Measurements from ENCODE around the gene EN1.

The EN1 gene

DNA sequence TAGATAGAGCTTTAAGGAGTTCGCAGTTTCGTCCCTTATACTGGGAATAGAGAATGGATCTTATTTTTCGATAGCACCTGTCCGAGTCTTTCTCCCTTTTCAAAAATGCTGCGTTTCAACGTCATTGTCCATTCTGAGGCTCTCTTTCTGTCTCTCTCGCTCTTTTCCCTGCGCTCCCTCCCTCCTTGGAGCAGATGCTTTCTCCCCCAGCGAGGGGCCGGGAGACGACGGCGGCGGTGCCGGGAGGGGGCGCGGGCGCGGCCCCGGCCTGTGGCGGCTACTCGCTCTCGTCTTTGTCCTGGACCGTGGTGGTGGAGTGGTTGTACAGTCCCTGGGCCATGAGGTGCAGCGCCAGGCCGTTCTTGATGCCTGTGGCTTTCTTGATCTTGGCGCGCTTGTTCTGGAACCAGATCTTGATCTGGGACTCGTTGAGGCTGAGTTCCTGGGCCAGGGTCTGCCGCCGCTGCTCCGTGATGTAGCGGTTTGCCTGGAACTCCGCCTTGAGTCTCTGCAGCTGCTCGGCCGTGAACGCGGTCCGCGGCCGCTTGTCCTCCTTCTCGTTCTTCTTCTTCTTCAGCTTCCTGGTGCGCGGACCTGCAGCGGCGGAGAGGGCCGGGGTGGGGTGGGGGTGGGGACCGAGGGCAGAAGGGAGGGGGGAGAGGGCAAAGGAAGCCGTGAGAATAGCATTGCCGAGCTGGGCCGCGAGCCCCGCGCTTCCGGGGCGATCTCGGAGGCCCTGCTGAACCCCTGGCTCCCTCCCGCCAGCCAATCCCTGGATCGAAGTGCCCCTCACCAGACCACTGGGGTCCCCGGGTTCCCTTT, 4.6 kb downstream of the EN1 start:
- DNase-seq (ENCODE audit: low spot score), result no peak

DNA sequence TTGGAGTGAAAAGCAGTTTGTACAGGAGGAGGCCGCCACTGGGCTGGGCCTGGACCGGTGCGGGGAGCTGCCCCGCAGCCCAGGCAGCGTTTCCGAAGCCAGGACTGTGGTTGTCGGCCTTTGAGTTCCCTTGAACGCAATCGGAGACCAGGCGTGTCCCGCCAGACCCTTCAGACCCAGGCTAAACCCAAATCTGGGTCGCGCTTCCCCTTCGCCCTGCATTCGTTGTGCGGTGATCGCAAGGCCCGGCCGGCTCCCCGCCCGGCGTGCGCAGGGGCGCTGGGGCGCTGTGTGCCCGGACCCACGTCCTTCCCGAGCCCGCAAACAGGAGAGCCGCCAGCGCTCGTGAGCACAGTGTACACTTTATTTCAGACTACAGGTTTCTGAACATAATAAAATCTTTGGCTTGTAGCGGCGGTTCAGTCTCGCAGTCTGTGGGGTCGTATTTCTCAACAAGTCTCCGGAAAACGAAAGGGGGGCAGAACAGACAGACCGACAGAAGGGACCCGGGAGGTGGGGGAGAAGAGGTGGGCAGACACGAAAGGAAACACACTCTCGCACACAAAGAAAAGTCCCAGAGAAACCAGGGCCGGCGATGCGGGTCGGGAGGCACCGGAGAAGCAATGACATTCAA, 5.5 kb downstream of the EN1 start:
- DNase-seq (ENCODE audit: low spot score), result no peak

DNA sequence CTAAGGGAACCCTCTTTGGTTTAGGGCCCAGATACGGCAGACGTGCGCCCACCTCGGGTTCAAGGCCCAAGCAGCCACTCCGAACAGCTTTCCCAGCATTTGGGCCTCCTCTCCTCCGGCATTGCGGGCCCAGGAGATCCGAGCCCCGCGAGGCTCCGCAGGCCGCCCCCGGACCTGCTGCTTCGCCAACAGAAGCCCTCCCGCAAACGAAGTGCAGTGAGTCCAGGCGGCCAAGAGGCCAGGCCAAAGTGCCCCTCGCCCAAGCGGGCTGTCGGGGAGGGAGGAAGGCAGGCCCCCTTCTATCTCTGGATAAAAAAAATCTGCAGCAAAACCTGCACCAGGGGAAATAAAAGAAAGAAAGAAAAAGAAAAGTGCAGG, 6.0 kb downstream of the EN1 start:
- no peak for DNase-seq (ENCODE audit: low spot score)

DNA sequence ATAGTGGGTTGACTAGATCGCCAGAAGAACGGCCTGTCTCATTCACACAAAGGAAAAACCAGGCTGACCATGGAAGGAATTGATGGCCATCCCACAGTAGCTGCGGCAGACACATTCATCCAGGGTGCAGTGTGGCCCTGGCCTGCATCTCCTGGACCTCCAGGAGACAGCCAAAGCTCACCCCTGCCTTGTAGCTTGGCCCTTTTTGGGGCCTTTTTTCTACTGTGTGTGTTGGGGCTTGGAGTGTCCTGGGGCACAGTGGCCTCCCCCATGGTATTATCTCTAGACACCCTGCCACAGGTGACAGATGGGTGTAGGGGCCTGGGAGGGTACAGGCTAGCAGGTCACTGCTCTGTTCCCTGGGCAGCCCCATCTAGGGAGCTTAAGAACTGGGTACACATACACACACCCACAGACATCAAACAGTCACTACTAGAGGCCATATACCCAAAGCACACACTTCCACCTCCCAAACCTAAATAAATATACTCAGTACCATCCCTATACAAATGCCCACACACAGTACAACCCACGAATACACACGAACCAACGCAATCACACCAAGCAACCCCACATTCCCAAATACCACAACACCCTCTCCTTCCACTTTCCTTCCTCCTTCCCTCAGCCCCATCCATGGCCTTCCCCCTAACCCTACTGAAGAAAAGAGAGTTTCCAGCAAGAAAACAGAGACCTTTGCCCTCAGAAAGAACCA, 8.6 kb downstream of the EN1 start:
- DNase-seq (ENCODE audit: low spot score), result no peak

DNA sequence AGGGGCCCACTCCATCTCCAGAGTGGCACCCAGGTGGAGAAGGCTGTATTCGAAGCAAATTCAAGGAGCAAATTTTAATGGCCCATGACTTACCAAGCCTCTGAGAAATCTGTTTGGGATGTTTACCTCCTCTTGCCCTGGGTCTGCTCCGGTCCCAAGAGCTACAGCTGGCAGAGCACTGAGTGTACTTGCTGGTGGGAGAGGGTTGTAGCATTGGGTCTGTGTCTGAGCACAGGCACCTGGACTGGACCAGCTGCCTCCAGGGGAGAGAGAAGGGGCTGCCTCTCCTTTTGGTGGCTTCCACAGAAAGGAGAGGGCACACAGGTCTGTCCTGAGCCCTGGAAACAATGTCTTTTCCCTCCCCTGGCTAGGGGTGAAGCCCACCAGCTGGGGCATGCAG, 9.8 kb downstream of the EN1 start:
- DNase-seq (ENCODE audit: low spot score), result no peak

DNA sequence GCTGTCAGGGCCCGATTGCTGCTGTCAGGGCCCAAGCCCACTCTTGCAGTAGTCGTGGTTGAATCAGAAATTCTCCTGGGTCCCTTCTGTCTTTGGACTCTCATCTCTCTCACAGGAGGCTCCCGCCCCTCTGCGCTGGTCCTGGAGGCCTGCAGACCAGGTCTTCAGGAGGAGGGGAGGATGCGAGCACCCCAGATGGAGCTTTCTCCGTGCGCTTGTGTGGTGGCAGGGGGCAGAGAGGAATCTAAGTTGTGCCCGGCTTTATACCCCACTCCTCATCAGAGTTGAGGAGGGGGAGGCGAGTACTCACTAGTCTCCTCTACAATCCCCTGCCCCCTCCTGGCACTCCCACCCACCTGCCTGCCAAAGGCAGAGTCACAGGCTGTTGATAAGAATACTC, 10.4 kb downstream of the EN1 start:
- no peak for DNase-seq (ENCODE audit: low spot score)

DNA sequence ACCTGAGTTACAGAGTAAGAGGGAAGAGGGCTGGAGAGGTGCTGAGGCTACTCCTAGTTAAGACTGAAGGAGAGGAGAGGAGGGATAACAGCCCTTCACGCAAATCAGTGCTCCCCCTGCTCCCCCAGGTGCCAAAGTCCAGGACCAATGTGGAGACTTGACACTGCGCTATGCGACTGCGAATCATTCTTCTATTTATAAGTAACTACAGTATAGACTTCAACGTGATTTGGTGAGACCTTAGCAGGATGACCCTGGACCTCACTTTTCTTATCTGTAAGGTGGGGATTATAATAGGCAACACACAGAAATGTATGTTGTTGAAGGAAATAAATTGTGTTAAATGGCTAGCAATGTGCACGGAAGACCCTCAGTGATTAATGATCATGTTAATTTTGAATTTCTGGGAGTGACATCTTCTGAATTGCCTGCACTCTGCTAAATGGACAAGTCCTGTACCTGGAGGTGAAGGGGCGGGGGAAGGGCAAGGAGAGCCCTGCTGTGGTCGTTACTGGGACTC, 11.0 kb downstream of the EN1 start:
- no peak for DNase-seq (ENCODE audit: low spot score)

DNA sequence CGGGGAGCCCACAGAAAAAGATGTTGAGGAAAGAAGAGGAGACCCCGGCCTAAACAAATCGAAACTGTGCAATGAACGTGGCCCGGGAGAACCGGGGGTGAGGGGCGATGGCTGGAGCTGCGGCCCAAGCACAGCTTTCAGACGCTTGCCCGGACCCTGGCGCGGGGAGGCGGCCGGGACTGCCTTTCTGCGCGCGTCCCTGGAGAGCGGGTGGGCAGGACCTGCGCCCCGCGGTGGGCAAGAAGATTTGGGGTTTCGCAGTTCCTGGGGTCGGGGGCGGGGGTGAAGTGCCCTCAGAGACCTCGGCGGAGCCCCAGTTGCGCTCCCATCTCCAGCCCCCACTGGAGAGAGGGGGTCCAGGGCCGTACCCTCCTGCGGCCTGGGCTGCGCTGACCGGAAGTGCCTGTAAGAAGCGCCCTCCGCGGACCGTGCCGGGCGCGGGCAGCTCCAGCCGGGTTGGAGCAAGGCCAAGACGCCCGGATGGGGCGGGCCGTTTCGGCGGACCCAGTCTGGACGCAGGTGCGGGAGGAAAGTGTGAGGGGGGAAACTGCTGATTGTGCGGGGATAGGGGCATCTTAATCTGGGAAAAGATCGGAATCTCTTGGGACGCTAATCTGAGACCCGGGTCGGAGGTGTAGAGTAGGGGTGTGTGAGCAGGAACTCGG, 11.6 kb downstream of the EN1 start:
- no peak for DNase-seq (ENCODE audit: low spot score)

DNA sequence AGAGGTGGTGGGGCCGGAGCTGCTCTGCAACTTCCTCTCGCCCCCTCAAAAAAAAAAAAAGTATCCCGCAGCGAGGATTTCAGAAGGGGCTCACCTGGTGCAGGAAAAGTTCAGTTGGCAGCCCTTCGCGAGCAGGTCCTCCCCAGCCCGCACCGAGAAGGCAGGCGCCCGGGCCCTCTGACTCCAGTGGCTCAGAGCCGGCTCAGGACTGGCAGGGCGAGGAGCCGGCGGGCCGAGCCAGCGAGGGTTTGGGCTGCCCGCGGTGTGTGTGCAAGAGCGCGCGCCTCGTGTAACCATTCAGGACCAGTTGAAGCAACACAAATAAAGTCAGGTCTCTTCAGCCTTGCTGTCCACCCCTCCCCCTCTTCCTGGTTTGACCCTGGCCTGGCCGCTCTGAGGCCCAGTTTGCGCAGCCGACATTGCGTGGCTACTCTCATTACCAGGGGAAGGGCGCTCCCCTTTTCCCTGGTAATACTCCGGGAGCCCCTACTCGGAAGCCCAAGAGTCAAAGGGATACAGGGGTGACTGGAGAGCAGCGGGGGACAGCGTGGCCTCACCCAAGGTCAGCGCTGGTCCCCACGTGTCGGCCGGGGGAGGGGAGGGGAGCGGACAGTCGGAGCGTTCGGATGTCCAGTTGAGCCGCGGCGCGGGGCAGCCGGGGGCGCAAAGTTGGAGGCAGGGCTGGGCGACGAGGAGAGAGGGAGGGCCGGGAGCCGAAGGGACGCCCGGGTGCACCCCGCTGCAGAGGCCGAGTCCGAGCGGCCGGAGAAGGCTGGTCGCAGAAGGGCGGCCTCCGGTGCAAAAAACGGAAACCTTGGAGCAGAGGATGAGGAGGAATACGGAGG, 12.3 kb downstream of the EN1 start:
- no peak for DNase-seq (ENCODE audit: low spot score)

DNA sequence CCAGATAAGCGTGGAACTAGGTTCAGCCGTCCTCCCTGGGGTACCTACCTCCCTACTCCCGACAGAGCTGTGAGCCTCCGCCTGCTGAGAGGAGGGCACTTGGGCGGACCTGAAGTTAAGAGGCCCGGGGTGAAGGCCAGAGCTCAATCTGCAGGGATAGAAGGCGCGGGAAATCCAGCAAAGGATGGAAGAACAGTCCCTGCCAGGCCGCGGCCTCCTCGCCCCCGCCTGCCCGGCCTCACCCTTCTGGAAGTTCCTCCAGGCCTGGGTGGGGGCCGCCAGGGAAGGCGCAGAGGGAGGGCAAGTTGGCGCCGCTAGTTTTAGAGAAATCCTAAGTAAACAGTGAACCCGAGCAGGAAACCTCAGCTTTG, 13.0 kb downstream of the EN1 start:
- no peak for DNase-seq (ENCODE audit: low spot score)

DNA sequence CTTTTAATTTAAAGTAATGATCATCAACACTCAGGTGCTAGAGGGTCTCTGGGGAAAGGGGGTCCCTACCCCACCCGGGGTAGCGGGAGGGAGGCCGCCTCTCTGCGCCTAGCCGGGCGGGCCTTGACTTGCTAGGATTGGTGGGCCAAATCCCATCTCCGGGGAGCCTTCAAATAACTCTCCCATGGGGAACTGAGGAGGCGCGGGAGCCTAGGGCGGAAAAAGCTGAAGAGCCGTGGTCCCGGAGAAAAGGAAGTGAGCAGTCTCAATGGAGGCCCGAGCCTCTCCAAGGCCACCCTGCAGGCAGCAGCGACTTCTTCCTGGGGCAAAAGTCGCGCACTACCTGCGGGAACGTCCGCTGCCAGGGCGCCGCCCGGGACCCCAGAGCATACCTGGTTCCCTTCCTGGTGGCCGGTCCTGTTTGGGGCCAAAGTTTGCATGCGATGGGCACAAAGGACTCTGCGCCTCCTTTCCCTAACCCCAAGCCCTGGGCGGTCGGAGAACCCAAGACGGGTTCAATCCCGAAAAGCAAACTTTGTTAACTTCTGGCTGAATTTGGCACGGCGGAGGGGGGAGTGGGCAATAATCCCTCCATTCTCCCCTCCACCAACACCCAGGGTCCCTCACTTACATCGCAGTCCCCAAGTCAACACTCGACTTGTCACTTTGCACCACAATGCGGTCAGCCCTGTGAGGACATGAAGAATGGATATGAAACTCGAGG, 13.6 kb downstream of the EN1 start:
- DNase-seq (ENCODE audit: low spot score), result no peak

DNA sequence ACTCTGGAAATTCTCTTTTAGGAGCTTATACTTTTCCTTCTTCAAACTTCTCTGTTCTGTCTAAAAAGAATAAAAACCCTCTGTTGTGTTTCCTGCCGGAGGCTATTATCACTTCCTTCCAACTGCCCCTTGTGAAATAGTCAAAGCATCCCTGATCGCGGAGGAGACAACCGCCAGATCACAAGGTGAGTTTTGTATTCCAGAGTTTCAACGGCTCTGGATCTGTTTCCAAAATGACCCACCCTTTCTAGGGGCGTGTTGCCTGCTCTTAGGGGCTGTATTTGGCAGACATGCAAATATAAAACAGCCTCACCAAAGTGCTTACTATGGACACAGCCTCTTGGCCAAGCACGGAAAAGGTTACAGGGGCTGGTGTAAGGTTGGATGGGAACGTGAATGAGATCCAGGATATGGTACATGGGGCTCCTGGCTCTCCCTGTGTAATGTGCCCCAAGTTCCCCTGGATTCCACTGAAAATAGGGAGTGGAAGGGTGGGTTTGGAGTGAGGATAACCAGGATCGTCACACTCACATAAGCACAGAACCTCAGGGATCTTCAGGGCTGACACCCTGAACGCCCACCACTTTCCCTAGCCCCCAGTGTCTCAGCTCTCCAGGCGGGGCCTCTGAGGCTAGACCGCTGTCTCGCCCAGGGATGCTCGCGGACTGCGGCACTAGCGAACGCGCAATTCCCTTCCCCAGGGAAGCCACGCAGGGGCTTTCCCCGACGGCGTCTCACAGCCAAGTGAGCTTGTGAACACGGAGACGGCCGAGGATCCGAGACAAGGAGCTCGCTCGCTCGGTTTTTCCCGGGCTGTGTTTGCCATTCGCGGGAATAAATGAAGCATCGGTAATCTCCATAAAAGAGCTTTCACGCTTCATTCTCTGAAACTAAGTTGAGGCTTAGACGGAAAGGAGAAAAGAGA, 14.4 kb downstream of the EN1 start:
- DNase-seq (ENCODE audit: low spot score), result no peak

DNA sequence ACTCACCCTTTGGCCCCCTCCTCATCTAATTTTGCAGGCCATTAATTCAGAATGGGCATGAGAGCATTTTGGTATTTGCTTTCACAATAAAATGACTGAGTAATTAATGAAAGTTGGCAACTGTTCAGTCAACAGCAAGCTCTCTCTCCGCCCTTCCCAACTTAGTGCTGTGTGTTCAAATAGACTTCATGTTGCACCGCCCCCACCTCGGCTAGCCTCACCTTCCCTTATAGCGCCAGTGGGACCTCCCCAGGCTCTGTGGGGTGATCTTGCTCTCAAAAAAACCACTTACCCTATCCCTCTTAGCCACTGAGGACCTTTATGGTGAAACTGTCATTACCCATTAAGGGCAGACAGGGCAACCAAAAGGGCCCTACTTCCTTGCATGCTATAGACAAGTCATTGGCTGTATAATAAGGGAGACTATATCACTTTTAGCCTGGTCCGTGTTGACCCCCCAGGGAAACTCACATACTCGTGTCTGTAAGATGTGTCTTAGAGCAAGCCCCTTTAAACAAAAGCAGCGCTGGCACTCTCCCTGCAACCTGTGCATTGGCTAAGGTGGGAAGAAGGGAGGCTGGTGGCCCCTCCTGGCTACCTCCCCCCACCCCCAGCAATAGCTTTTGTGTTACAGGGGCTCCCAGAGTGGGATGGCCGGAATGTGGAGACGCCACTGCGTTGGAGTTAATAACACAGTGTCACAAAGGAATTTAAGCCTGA, 15.2 kb downstream of the EN1 start:
- DNase-seq (ENCODE audit: low spot score), result no peak

DNA sequence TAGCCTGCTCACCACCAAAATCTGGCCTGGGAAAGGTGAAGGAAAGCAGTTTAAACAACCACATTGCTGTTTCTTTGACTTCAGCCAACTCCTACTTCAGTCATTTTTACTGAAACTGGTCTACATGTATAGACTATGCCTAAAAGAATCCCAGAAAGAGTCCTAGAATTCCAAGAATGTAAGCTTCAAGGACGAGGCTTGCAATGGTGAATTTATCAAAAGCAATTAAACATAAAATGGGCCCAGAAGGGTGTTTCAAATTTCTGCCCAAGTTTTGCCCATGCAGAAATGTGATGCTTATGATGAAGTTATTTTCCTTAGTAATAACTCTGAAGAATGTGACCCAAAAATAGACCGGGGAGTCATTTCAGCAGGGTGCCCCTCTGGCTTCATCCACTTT, 16.6 kb downstream of the EN1 start:
- DNase-seq (ENCODE audit: low spot score), result no peak

DNA sequence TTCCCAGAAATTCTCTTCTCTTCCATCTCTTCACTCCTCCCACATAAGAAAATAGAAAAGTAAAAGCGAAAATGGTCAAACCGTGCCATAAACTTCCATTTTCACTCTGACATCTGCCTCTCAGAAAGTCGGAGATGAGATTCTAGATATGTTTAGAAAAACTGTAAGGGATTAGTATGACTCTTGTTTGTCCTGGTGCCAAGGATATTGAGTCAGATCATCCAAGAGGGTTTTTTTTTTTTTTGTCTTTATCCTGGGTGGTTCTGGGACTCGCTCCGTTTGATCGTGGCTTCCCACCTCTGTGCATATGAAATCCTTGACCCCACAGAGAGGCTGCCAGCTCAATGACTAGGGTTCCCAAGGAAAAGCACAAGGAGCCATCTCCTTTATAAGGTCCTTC, 17.3 kb downstream of the EN1 start:
- DNase-seq (ENCODE audit: low spot score), result no peak

DNA sequence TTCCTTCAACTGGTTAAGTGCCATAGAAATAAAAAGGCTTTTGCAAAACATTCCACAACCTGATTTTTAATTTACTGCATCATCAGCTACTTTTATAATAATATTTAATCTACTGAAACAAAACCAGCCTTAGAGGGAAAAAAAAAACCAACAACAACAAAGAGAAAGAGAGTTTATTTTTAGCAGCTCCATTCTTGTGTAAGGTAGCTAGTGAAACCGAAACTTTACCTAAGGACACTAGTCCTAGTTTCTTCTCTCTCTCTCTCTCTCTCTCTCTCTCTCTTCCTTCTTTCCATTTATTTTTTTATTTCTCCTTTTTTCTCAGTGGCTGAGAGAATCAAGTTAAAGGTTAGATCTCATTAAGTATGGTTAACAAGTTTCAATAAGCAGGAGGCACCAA, 21.4 kb downstream of the EN1 start:
- DNase-seq (ENCODE audit: low spot score), result no peak

DNA sequence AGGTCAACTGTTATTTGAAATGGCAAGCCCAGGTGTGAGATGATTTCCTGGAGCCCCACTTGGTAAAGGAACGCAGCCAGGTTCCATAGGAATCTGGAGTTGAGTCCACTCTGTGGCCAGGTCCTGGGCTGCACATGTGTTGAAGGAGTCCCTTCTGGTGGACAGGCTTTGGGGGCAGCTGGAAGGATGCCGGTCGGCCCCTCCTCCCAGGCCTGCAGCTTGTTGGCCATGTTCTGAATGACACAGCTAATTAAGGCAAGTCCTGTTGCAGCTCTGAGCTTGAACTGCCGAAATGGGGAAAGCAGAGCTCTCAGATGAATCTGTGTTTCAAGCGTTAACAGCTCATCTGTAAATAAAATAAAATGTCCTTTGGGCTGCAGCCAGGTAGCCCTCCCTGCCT, 23.8 kb downstream of the EN1 start:
- DNase-seq (ENCODE audit: low spot score), result no peak

DNA sequence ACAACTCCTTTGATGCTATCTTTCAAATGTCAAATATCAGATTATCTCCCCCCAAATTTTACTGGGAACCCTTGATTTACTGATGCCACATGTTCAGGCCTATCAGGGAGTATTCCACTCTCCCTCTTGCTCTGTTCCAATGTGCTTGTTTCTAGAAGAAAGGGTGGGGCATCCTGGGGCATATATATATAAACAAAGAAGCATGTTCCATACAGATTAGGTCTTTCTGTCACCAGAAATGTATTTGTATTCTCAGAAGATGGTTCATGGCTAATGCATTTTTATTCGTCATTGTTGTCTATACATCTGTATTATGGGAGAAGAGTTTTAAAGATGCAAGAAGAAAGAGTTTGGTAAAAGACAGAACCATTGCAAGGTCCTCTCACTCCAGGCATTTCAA, 24.9 kb downstream of the EN1 start:
- no peak for DNase-seq (ENCODE audit: low spot score)

DNA sequence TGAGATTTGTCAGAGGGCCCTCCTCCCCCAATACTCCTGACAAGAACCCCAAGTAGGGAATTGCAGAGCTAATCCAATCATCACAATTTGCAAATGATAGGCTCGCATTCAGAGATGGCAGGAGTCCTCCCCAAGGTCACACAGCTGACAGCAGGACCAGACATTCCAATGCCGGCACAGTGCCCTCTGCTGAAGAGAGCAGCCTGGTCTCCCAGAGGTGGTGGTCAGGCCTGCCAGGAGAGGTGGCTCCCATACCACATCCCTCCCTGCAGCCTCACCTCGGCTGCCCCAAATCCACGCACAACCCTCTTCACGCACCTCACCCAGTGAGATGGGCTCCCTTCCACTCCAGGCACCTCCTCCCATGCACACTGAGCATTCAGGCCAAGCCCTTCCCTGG, 25.4 kb downstream of the EN1 start:
- DNase-seq (ENCODE audit: low spot score), result no peak
